Stomach (tissue), 9 donors: ENCODE measurements around the gene ZC2HC1C. TPM values are rescaled to one million over a fixed set of nuclear protein-coding genes. Genes with fewer than 3 reads are reported as not detected.
A peak's percentile ranks its signal among the peaks of the same experiment; 100 is the strongest.

Source experiments
- DNase-seq, 2 donors: peaks; one replicate each; pipeline versions ENCODE4 v3.0.0 to v3.0.0-alpha.2; 2013 to 2019
- H3K27ac ChIP-seq, 5 donors: fragments of 200-600 bp in 4 of 5; sonication (generic) in 4 of 5; one replicate each; pipeline ENCODE4 v1.5.1; 2013 to 2019; ENCODE audit warnings: mild to moderate bottlenecking in 1 of 5, moderate library complexity in 1 of 5
- H3K27me3 ChIP-seq, 3 donors: fragments of 200-600 bp; sonication (generic); one replicate each; pipeline ENCODE4 v1.5.1; 2017 to 2019; ENCODE audit warnings: mixed run types in 1 of 3
- H3K36me3 ChIP-seq, 4 donors: fragments of 200-600 bp; sonication (generic); 1 replicate in 3 of 4; 2 replicates in 1 of 4; pipeline ENCODE4 v1.5.1; 2016 to 2019
- H3K4me1 ChIP-seq, 4 donors: fragments of 200-600 bp; sonication (generic); one replicate each; pipeline ENCODE4 v1.5.1; 2016 to 2019
- H3K4me3 ChIP-seq, 4 donors: fragments of 200-600 bp; sonication (generic) in 3 of 4; one replicate each; pipeline ENCODE4 v1.5.1; 2016 to 2019; ENCODE audit warnings: mild to moderate bottlenecking in 1 of 4
- H3K9me3 ChIP-seq, 4 donors: fragments of 200-600 bp; sonication (generic); one replicate each; pipeline ENCODE4 v1.5.1; 2016 to 2019
- CTCF ChIP-seq, 7 experiments: fragments of 450-650 bp in 4 of 7; fragments of 200-600 bp in 3 of 7; sonication (generic) in 3 of 7; IDR thresholded peaks; one replicate each; pipeline ENCODE4 v1.5.1; 2016 to 2019; ENCODE audit warnings: antibody characterized with exemption in 7 of 7, control low read depth in 2 of 7, mild to moderate bottlenecking in 1 of 7
- EP300 ChIP-seq: sonication (generic); formaldehyde crosslinking; IDR thresholded peaks from one replicate; pipeline ENCODE4 v1.6.1; 2017; ENCODE audit warnings: antibody characterized with exemption
- POLR2A ChIP-seq, 4 donors: fragments of 450-650 bp; IDR thresholded peaks; one replicate each; pipeline ENCODE4 v1.6.1; 2016; ENCODE audit warnings: antibody characterized with exemption in 4 of 4, control low read depth in 2 of 4, mild to moderate bottlenecking in 1 of 4, moderate library complexity in 1 of 4
- POLR2AphosphoS5 ChIP-seq, 3 donors: sonication (generic); formaldehyde crosslinking; IDR thresholded peaks; one replicate each; pipeline ENCODE4 v1.6.1; 2016; ENCODE audit warnings: antibody characterized with exemption in 3 of 3
- WGBS, 5 donors: extraction: QIAGEN DNeasy Blood & Tissue Kit in 3 of 5; methylation state at CpG; one replicate each; pipeline versions ENCODE4 v1.1.5 to v1.1.7; 2013 to 2018; 5-methylcytosine and 5-hydroxymethylcytosine counted together
- intact Hi-C: fragments of 100-400 bp; cut with DNase I; formaldehyde crosslinking; loops from one replicate; pipeline ENCODE4 v1.15.1; 2023; ENCODE audit warnings: low total_unique reads
- polyA plus RNA-seq, 3 donors: library from polyadenylated mRNA; stranded (reverse); fragments of 200-250 nt; gene quantifications; one replicate each; pipeline ENCODE4 v1.2.3, GENCODE V29; 2013
- total RNA-seq, 5 donors: library from RNA; depleted of rRNA; stranded (reverse); fragments of >200 nt; gene quantifications; one replicate each; pipeline versions ENCODE4 v1.1.0 to v1.2.3, GENCODE V29; 2014 to 2016
- donor health status: healthy with polysubstance abuse.
- donor health status: Bipolar disorder and iron deficiency.
- donor health status: healthy.

Gene ZC2HC1C
- total and polyA plus RNA-seq, 8 donors = 0.37 to 10.4 (median 4.1) TPM; not detected in 2

- peaks cover 0 to 8% (median 0%) of the 10 kb centered on the region in 4 donors for H3K36me3 ChIP-seq
- DNase-seq = no peak
- no peak overlapping the region for H3K27ac ChIP-seq
- H3K4me1 ChIP-seq = peaks cover 0 to 19% (median 17%) of the 10 kb centered on the region in 4 donors
- no peak for TF ChIP-seq CTCF (IDR thresholded peaks at IDR 0.05)
- TF ChIP-seq POLR2AphosphoS5 (IDR thresholded peaks at IDR 0.05) = no peak
- TF ChIP-seq POLR2A (IDR thresholded peaks at IDR 0.05) = no peak
- no peak for TF ChIP-seq EP300
- H3K4me3 ChIP-seq = no peak overlapping the region
- no peaks in the 10 kb centered on the region for H3K27me3 ChIP-seq
- no peaks in the 10 kb centered on the region for H3K9me3 ChIP-seq
- intact Hi-C loops = no loop called here
- 48 to 98% (median 51%) methylated on average over 2 of the region's 2 CpGs for WGBS, 5 donors
These were observed 9.0 kb upstream of the ZC2HC1C start for GRCh38 chr14:75060420-75060819.

GRCh38 chr14:75063013-75063412 is 6.4 kb upstream of the ZC2HC1C start:
- H3K4me1 ChIP-seq = peaks cover 6 to 28% (median 23%) of the 10 kb centered on the region in 4 donors
- peak overlapping the region in 4 of 5 donors; percentile 75 to 87 (median 85) for H3K27ac ChIP-seq
- H3K27me3 ChIP-seq = no peaks in the 10 kb centered on the region
- peaks cover 0 to 8% (median 0%) of the 10 kb centered on the region in 4 donors for H3K36me3 ChIP-seq
- no peaks in the 10 kb centered on the region for H3K9me3 ChIP-seq
- no peak for DNase-seq
- no peak for TF ChIP-seq CTCF (IDR thresholded peaks at IDR 0.05)
- no peak for TF ChIP-seq EP300
- TF ChIP-seq POLR2AphosphoS5 (IDR thresholded peaks at IDR 0.05) = no peak
- no peak for TF ChIP-seq POLR2A (IDR thresholded peaks at IDR 0.05)
- H3K4me3 ChIP-seq = peak overlapping the region; percentile 63 to 83 (median 75)
- 21 to 30% (median 25%) methylated on average over 5 of the region's 5 CpGs for WGBS, 5 donors
- intact Hi-C loops = no loop called here

GRCh38 chr14:75063491-75064204 is 5.8 kb upstream of the ZC2HC1C start, which contains the start of gene ACYP1:
ACYP1 (minus strand) TSS chr14:75064024; CDS start chr14:75063553, 471 bp downstream.
- H3K27ac ChIP-seq = peak within 1 kb of the TSS; percentile 75 to 87 (median 84)
- H3K9me3 ChIP-seq = no peaks in the 10 kb centered on the region
- H3K4me3 ChIP-seq = peak within 1 kb of the TSS; percentile 63 to 83 (median 75)
- intact Hi-C loops = no loop called here
- WGBS, 5 donors = 0% methylated on average over 26 to 34 of the region's 34 CpGs
- peaks cover 13 to 35% (median 30%) of the 10 kb centered on the region in 4 donors for H3K4me1 ChIP-seq
- DNase-seq = peak; percentile 95 to 97
- peaks cover 0 to 8% (median 0%) of the 10 kb centered on the region in 4 donors for H3K36me3 ChIP-seq
- H3K27me3 ChIP-seq = no peaks in the 10 kb centered on the region
- TF ChIP-seq POLR2A (IDR thresholded peaks at IDR 0.05) = no peak
- peak in 2 of 3 donors; percentile 35 to 66 for TF ChIP-seq POLR2AphosphoS5 (IDR thresholded peaks at IDR 0.05)

GRCh38 chr14:75064205-75064567 is 5.3 kb upstream of the ZC2HC1C start:
- no peak for TF ChIP-seq POLR2AphosphoS5 (IDR thresholded peaks at IDR 0.05)
- no peak for TF ChIP-seq EP300
- no peak for TF ChIP-seq POLR2A (IDR thresholded peaks at IDR 0.05)
- no peak for TF ChIP-seq CTCF (IDR thresholded peaks at IDR 0.05)
- H3K9me3 ChIP-seq = no peaks in the 10 kb centered on the region
- H3K27ac ChIP-seq = peak overlapping the region in 4 of 5 donors; percentile 75 to 87 (median 85)
- H3K27me3 ChIP-seq = no peaks in the 10 kb centered on the region
- peaks cover 0 to 8% (median 0%) of the 10 kb centered on the region in 4 donors for H3K36me3 ChIP-seq
- 53 to 59% (median 57%) methylated on average over 8 of the region's 8 CpGs for WGBS, 5 donors
- H3K4me1 ChIP-seq = peaks cover 14 to 36% (median 30%) of the 10 kb centered on the region in 4 donors
- no peak for DNase-seq
- intact Hi-C loops = no loop called here
- H3K4me3 ChIP-seq = peak overlapping the region; percentile 63 to 83 (median 75)

GRCh38 chr14:75066691-75067090 is 2.8 kb upstream of the ZC2HC1C start:
- Histone ChIP-seq H3K36me3 (no peaks in the 10 kb centered on the region), H3K27ac (no peak overlapping the region), H3K9me3 (no peaks in the 10 kb centered on the region), H3K4me1 (peaks cover 22 to 46% (median 39%) of the 10 kb centered on the region in 4 donors), H3K4me3 (no peak overlapping the region), H3K27me3 (no peaks in the 10 kb centered on the region)
- no peak for DNase-seq
- TF ChIP-seq CTCF (IDR thresholded peaks at IDR 0.05) (no peak), POLR2A (IDR thresholded peaks at IDR 0.05) (no peak), EP300 (no peak), POLR2AphosphoS5 (IDR thresholded peaks at IDR 0.05) (no peak)
- intact Hi-C loops = no loop called here
- WGBS, 5 donors = 95 to 100% (median 97%) methylated on average over 3 of the region's 3 CpGs
